ENCODE data around the gene DLEU7. TPM values are rescaled to one million over a fixed set of nuclear protein-coding genes. Genes with fewer than 3 reads are reported as not detected.

DLEU7 gene
- total and polyA plus RNA-seq, 4 donors = 0.17 to 0.47 (median 0.24) TPM

- Histone ChIP-seq H3K4me3 (ENCODE audit: low read depth in 1 of 3, low read length in 3 of 3) (no peak overlapping the region), H3K27me3 (ENCODE audit: control insufficient read depth in 4 of 4, insufficient read depth in 4 of 4, low read length in 3 of 4) (no peaks in the 10 kb centered on the region), H3K9ac (ENCODE audit: low read depth in 1 of 2, low read length in 2 of 2) (no peak overlapping the region), H3K36me3 (ENCODE audit: control insufficient read depth in 4 of 4, insufficient read depth in 3 of 4, low read depth in 1 of 4, low read length in 3 of 4) (no peaks in the 10 kb centered on the region), H3K27ac (ENCODE audit: low read depth in 1 of 2, low read length in 2 of 2) (no peak overlapping the region), H3K9me3 (ENCODE audit: control insufficient read depth in 4 of 4, low read length in 3 of 4) (peaks cover 0 to under 1% (median 0%) of the 10 kb centered on the region in 4 donors), H3K4me1 (ENCODE audit: control insufficient read depth in 4 of 4, insufficient read depth in 4 of 4, low read length in 3 of 4) (no peaks in the 10 kb centered on the region)
- DNase-seq (ENCODE audit: low spot score) = no peak
- WGBS = 65% methylated on average over 9 of the region's 9 CpGs
- TF ChIP-seq JUND (IDR thresholded peaks at IDR 0.05) = no peak
- no peak for TF ChIP-seq YY1 (IDR thresholded peaks at IDR 0.05)
Observed at GRCh38 chr13:50780201-50781015, 63.1 kb downstream of the DLEU7 start.

GRCh38 chr13:50779443-50780200 lies 63.9 kb downstream of the DLEU7 start:
- TF ChIP-seq RAD21 (IDR thresholded peaks at IDR 0.05) = no peak
- TF ChIP-seq HNF4G (IDR thresholded peaks at IDR 0.05) = no peak
- no peak for TF ChIP-seq TAF1 (conservative IDR thresholded peaks at IDR 0.05)
- no peak for TF ChIP-seq GABPA (IDR thresholded peaks at IDR 0.05 in 1 of 2, conservative IDR thresholded peaks at IDR 0.05 in 1 of 2)
- no peak for TF ChIP-seq YY1 (IDR thresholded peaks at IDR 0.05)
- no peak for TF ChIP-seq ZBTB33 (IDR thresholded peaks at IDR 0.05)
- no peak for TF ChIP-seq JUND (IDR thresholded peaks at IDR 0.05)
- TF ChIP-seq MAX (IDR thresholded peaks at IDR 0.05) = no peak
- TF ChIP-seq NR2F2 (IDR thresholded peaks at IDR 0.05) = no peak
- no peak for TF ChIP-seq ATF3 (IDR thresholded peaks at IDR 0.05)
- TF ChIP-seq FOXA1 (IDR thresholded peaks at IDR 0.05) = no peak
- no peak for TF ChIP-seq SP1 (IDR thresholded peaks at IDR 0.05)
- TF ChIP-seq HNF4A (conservative IDR thresholded peaks at IDR 0.05) = no peak
- no peak for TF ChIP-seq RXRA (IDR thresholded peaks at IDR 0.05)
- TF ChIP-seq EGR1 (IDR thresholded peaks at IDR 0.05; ENCODE audit: low read depth in 2 of 2) = no peak
- TF ChIP-seq FOXA2 (IDR thresholded peaks at IDR 0.05) = no peak
- no peak for TF ChIP-seq REST (IDR thresholded peaks at IDR 0.05)
- TF ChIP-seq CTCF (IDR thresholded peaks at IDR 0.05; ENCODE audit: low read depth, low read length, missing input control) = no peak
- Histone ChIP-seq H3K4me1 (ENCODE audit: control insufficient read depth in 4 of 4, insufficient read depth in 4 of 4, low read length in 3 of 4) (no peaks in the 10 kb centered on the region), H3K9me3 (ENCODE audit: control insufficient read depth in 4 of 4, low read length in 3 of 4) (peaks cover 0 to 6% (median 2%) of the 10 kb centered on the region in 4 donors), H3K27me3 (ENCODE audit: control insufficient read depth in 4 of 4, insufficient read depth in 4 of 4, low read length in 3 of 4) (no peaks in the 10 kb centered on the region), H3K36me3 (ENCODE audit: control insufficient read depth in 4 of 4, insufficient read depth in 3 of 4, low read depth in 1 of 4, low read length in 3 of 4) (no peaks in the 10 kb centered on the region), H3K9ac (ENCODE audit: low read depth in 1 of 2, low read length in 2 of 2) (no peak overlapping the region), H3K27ac (ENCODE audit: low read depth in 1 of 2, low read length in 2 of 2) (no peak overlapping the region), H3K4me3 (ENCODE audit: low read depth in 1 of 3, low read length in 3 of 3) (no peak overlapping the region)
- 78% methylated on average over 8 of the region's 8 CpGs for WGBS
- no peak for DNase-seq (ENCODE audit: low spot score)
